Fibroblast of skin of right quadriceps (primary cell): ENCODE measurements around the gene CCDC14.
"Not testable (repeated sequence)": the region's sequence is repeated elsewhere in the genome, so short reads cannot be mapped to it uniquely, and the experiment has no call there.

Source experiments
- DNase-seq: peaks from one replicate; pipeline ENCODE4 v3.0.0-alpha.2; 2013

Gene CCDC14

DNA sequence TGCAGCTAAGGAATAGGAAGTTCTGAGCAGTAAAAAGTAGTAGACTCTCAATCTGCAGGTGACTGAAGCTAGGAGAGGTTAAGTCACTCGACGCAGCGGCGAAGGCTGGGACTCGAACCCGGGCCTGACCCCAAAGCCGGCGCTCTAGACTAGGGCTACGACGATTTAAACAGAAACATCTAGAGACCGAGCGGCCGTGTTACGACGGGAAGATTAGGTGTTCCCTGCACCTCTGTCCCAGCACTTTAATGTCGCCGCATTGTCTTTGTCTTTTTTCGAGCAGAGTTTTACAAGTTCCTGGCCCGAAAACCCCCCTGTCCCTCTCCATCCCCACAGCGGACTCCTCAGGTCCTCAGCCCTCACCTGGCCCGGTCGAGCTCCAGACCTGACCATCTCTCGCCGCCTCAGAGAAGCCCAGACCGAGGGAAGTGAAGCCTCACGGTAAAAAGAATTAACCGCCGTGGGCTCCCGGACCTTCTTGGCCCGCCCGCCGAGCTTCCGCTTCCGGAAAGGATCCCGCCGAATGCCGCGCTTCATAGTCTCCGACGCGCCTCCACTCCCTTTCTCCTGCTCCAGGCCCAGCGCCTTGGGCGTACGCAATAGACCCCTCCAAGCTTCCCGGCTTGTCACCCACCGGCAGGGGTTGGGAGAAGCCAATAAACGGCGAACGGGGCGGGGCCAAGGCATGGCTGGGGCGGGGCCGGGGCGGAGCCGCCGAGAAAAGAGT, at the start of gene CCDC14:
Gene CCDC14, minus strand, starts transcription at position 449 of the 727 bp plus-strand sequence. Its CDS starts 56 bp downstream, at position 393.
- peak; percentile 97 for DNase-seq

DNA sequence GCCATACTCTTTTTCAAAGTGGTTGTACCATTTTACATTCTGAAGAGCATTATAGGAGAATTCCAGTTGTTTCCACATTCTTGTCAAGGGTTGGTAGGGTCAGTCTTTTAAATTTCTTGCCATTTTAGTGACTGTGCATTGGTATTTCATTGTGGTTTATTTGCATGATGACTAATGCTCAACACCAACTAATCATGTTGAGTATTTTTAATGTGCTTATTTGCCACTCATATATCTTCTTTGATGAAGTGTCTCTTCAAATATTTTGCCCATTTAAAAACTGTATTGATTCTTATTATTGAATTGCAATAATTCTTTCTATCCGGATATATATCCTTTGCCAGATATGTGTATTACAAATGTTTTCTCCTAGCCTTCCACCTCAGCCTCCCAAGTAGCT, 47.3 kb upstream of the CCDC14 start:
- DNase-seq: peak; percentile 13

- DNase-seq: peak; percentile 20
Measured at GRCh38 chr3:124007186-124007585, 46.2 kb upstream of the CCDC14 start.

- DNase-seq: not testable (repeated sequence)
Measured at GRCh38 chr3:124002405-124003079, 41.5 kb upstream of the CCDC14 start.

GRCh38 chr3:124001366-124001765, 40.3 kb upstream of the CCDC14 start:
- not testable (repeated sequence) for DNase-seq

DNA sequence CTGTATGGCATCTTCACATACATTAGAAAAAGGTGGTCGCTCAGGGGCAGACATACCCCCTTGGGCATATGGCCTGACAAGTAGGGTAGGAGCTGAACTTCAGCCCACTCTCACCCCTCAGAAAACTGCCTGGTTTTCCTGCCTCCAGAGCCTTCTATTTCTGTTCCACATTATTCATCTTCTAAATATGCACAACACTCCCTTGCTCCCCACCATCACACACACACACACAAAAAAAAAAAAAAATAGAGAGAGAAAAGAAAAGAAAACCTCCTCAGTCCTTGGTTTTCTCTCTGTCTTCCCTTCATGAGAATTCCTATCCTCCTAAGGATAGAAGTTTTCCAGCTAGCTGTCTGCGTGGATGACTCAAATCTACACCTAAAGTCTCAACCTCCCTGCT, 36.5 kb upstream of the CCDC14 start:
- no peak for DNase-seq

- no peak for DNase-seq
Measured at GRCh38 chr3:123993818-123994217, 32.8 kb upstream of the CCDC14 start.

GRCh38 chr3:123991730-123992588, 30.9 kb upstream of the CCDC14 start, which contains the start of gene ROPN1:
ROPN1 (minus strand) TSS chr3:123992124; CDS start chr3:123980481, 11,643 bp downstream.
- DNase-seq: not testable (repeated sequence)

DNA sequence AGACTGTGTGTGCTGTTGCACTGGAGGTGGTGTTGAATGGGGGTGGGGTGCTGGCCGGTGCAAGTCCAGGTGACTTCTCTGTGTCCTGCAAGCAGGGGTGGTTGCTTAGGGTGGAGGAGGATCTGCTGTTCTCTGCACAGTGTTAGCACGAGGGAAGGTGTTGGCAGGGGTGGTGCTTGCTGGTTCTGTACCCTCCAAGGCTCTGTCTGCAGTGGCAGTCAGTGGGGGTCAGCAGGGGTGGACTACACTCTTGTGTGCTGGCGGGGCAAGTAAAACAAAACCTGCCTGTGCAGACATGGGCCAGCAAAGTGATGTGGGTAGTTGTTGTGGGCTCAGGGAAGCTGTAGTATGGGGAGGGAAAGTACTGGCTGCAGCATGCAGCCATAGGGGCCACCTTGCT, 25.4 kb upstream of the CCDC14 start:
- no peak for DNase-seq

GRCh38 chr3:123984957-123985356, 23.9 kb upstream of the CCDC14 start:
- DNase-seq: no peak

DNA sequence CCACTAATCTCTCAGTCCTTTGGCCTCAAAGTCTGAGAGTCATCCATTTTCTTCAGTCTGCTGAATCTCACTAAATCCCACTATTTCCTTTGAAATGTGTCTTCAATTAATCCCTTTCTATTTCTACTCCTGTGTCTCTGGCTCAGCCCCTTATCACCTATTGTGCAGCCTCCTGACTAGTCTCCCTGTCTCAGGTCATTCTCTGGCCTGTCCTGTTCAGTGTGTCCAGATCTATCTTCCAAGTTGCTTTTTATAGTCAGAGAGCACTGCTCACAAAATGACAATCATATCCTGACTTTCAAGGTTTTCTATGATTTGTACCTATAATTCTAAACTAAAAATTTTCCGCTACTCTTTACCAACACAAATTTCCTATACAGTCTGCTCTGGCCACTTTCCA, 23.3 kb upstream of the CCDC14 start:
- no peak for DNase-seq

- DNase-seq: not testable (repeated sequence)
Measured at GRCh38 chr3:123981317-123981716, 20.3 kb upstream of the CCDC14 start.

GRCh38 chr3:123980539-123980938, 19.5 kb upstream of the CCDC14 start:
- no peak for DNase-seq

GRCh38 chr3:123979525-123980501, 18.8 kb upstream of the CCDC14 start:
- peak; percentile 45 for DNase-seq

DNA sequence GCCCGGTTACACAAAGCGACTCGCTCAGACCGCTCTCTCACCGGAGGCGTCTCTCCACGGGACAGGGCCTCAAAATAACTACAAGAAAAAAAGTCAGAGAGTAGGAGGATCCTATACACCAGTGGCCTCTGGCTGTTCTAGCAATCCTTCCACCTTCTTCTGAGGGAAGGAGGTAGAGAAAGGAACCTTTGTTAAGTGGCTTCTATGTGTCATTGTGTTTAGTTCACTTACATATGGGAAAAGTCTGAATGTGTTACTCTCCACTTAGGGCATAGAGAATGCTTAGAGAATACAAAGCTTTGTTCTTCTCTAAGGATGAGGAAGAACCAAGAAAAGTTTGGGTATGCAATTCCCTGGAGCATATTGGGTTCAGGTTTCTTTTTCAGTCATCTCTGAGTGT, 15.9 kb upstream of the CCDC14 start:
- DNase-seq: not testable (repeated sequence)

GRCh38 chr3:123976181-123976898, 15.3 kb upstream of the CCDC14 start:
- peak; percentile 68 for DNase-seq

DNA sequence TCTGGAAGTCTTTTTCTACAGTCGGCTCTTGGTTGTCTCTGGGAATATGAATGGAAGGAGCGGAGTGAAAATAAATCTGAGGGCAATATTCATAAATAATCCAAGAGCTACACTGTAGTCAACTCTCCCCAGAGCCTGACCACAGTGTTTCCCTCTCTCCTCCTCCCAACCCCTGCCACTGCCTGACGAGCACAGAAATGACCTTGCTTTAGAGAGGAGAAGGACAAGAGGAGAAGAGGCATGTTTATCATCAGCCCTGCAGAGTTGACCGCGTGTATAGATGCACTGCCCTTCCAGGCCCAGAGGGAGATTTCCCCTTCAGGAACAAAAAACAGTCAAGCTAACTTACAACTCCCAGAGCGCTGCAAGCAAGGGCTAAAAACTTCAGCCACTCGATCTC, 14.0 kb upstream of the CCDC14 start:
- DNase-seq: not testable (repeated sequence)

GRCh38 chr3:123971406-123971805, 10.4 kb upstream of the CCDC14 start:
- peak; percentile 53 for DNase-seq

GRCh38 chr3:123967260-123967659, 6.2 kb upstream of the CCDC14 start:
- DNase-seq: not testable (repeated sequence)

DNA sequence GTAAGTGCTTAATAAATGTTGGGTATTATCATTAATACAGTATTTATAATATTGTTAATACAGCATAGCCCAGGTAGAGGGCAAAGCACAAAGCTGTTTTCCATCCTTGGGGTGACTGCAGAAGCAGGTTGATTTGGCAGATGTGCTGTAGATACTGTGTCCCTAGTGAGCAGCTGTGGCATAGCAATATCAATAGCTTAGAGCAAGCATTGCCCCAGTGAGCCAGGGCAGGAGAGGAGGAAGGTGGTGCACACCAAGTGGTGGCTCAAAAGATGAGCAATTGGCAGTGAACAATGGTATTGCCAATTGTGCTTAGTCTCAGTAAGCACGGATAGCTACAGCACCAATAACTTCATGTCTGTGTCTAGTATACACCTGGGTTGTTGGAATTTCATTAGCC, 5.8 kb upstream of the CCDC14 start:
- DNase-seq: not testable (repeated sequence)

- DNase-seq: not testable (repeated sequence)
Measured at GRCh38 chr3:123964793-123965192, 3.8 kb upstream of the CCDC14 start.
